ENCODE measurements around the gene GMCL1. TPM values are rescaled to one million over a fixed set of nuclear protein-coding genes. Genes with fewer than 3 reads are reported as not detected.

Gene GMCL1
- total RNA-seq, 1 experiment from 2014 or later = 21.6 TPM

GRCh38 chr2:69835666-69836065 is 6.2 kb downstream of the GMCL1 start:
- ChIA-PET CTCF (interaction anchor here (1.9 kb wide), 1 partner anchor 111 kb away, joined by 9 read pairs; no protein-coding TSS in a partner anchor), POLR2A (no interaction called here)

GRCh38 chr2:69836316-69836715 is 6.9 kb downstream of the GMCL1 start:
- Mint-ChIP-seq H3K4me3 (no peak overlapping the region), H3K4me1 (peaks cover 2% of the 10 kb centered on the region; the same call in 1 of the 2 replicates), H3K27me3 (ENCODE audit: low read depth) (no peaks in the 10 kb centered on the region), H3K27ac (no peak overlapping the region), H3K9me3 (no peaks in the 10 kb centered on the region), H3K36me3 (peaks cover 15% of the 10 kb centered on the region)
- POLR2A ChIA-PET = interaction anchor here (0.8 kb wide), 1 partner anchor 112 kb away, joined by 3 read pairs; no protein-coding TSS in a partner anchor
- ATAC-seq (no peak), DNase-seq (ENCODE audit: low spot score) (no peak)
- CTCF ChIA-PET = interaction anchor here (1.9 kb wide), 1 partner anchor 112 kb away, joined by 9 read pairs; no protein-coding TSS in a partner anchor
- no peak for TF ChIP-seq ZNF425 (CRISPR knock-in tag; conservative IDR thresholded peaks at IDR 0.05)
- no peak for TF ChIP-seq ESRRA (CRISPR knock-in tag; IDR thresholded peaks at IDR 0.05; ENCODE audit: borderline replicate concordance)
- no peak for TF ChIP-seq AR (CRISPR knock-in tag; IDR thresholded peaks at IDR 0.05)
- TF ChIP-seq ATF3 (CRISPR knock-in tag; conservative IDR thresholded peaks at IDR 0.05) = no peak
- no peak for TF ChIP-seq ZNF263 (CRISPR knock-in tag; IDR thresholded peaks at IDR 0.05; ENCODE audit: low read depth)
- TF ChIP-seq JAZF1 (CRISPR knock-in tag; IDR thresholded peaks at IDR 0.05) = no peak
- no peak for TF ChIP-seq SMAD4 (CRISPR knock-in tag; IDR thresholded peaks at IDR 0.05)
- no peak for TF ChIP-seq CTCF (IDR thresholded peaks at IDR 0.05)
- TF ChIP-seq PRRX2 (CRISPR knock-in tag; IDR thresholded peaks at IDR 0.05) = no peak
- TF ChIP-seq MYBL2 (CRISPR knock-in tag; IDR thresholded peaks at IDR 0.05) = no peak
- TF ChIP-seq ZNF138 (CRISPR knock-in tag; conservative IDR thresholded peaks at IDR 0.05) = no peak
- no peak for TF ChIP-seq GABPB1 (CRISPR knock-in tag; IDR thresholded peaks at IDR 0.05)
- no peak for TF ChIP-seq HMGA2 (CRISPR knock-in tag; IDR thresholded peaks at IDR 0.05)
- TF ChIP-seq PRDM15 (CRISPR knock-in tag; IDR thresholded peaks at IDR 0.05) = no peak
- TF ChIP-seq ZSCAN18 (CRISPR knock-in tag; IDR thresholded peaks at IDR 0.05) = no peak

More at GRCh38 chr2:69835666-69836065, 6.2 kb downstream of the GMCL1 start:
- Mint-ChIP-seq H3K4me1 (peaks cover 6% of the 10 kb centered on the region), H3K9me3 (no peaks in the 10 kb centered on the region), H3K36me3 (peaks cover 15% of the 10 kb centered on the region), H3K27ac (no peak overlapping the region; the same call in 1 of the 2 replicates), H3K4me3 (no peak overlapping the region), H3K27me3 (ENCODE audit: low read depth) (no peaks in the 10 kb centered on the region)
- DNase-seq (ENCODE audit: low spot score) (no peak), ATAC-seq (no peak)
- TF ChIP-seq ZNF232 (CRISPR knock-in tag; IDR thresholded peaks at IDR 0.05) (no peak), ATF2 (CRISPR knock-in tag; IDR thresholded peaks at IDR 0.05; ENCODE audit: borderline replicate concordance, low read depth) (no peak), ZNF138 (CRISPR knock-in tag; conservative IDR thresholded peaks at IDR 0.05) (no peak), MYBL2 (CRISPR knock-in tag; IDR thresholded peaks at IDR 0.05) (no peak), NR3C1 (CRISPR knock-in tag; conservative IDR thresholded peaks at IDR 0.05; ENCODE audit: low read depth) (no peak), ZMAT4 (CRISPR knock-in tag; IDR thresholded peaks at IDR 0.05) (no peak), TCF7 (CRISPR knock-in tag; IDR thresholded peaks at IDR 0.05; ENCODE audit: low read depth) (no peak)
